ENCODE measurements around the gene ABCC4. TPM values are rescaled to one million over a fixed set of nuclear protein-coding genes. Genes with fewer than 3 reads are reported as not detected.
A peak's percentile ranks its signal among the peaks of the same experiment; 100 is the strongest.

Gene ABCC4
- total and polyA plus RNA-seq, 2 of the 13 experiments (the other 11 are each of a cell fraction or from before 2014, with no cell fraction given) = 4.2 to 11.3 TPM

DNA sequence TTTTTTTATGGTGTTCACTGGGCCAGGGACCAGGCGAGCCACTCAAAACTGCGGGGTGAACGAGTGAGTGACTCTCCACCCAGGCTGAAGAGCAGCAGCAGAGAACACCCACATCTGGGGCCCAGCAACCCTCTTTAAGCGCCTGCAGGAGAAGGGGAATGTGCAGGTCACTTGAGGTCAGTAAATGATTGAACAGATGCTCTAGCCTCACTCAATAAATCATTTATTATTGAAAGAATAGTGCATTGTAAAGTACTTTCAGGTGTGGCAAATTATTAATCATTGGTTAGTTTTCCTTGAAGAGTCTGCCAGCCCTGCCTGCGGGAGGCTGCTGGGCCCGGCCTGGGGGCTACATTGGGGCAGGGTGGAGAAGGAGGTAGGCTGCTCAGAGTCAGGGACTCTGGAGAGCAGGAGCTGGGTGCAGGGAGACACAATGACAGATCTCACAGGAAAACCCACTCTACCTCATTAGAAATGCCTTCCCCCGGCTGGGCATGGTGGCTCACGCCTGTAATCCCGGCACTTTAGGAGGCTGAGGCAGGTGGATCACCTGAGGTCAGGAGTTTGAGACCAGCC is 42.5 kb downstream of the ABCC4 start:
- Histone ChIP-seq H3K27ac (ENCODE audit: extremely low read length, insufficient read depth, low read length) (peak overlapping the region; percentile 52), H3K27me3 (ENCODE audit: control insufficient read depth in 1 of 2, insufficient read depth in 2 of 2, low read length in 2 of 2) (no peaks in the 10 kb centered on the region), H3K9ac (ENCODE audit: insufficient read depth, low read depth, low read length) (no peak overlapping the region), H3K4me3 (replicated peaks in 1 of 3; ENCODE audit: insufficient read depth in 1 of 3, low read depth in 2 of 3, low read length in 3 of 3) (no peak overlapping the region), H4K20me1 (ENCODE audit: insufficient read depth, low read length) (no peaks in the 10 kb centered on the region), H3K4me2 (ENCODE audit: low read depth, low read length) (peak overlapping the region; percentile 41), H2AFZ (ENCODE audit: low read length) (no peak overlapping the region), H3K4me1 (ENCODE audit: insufficient read depth, low read length) (peaks cover 74% of the 10 kb centered on the region), H3K79me2 (ENCODE audit: insufficient read depth, low read length) (no peaks in the 10 kb centered on the region), H3K36me3 (replicated peaks in 1 of 2; ENCODE audit: control insufficient read depth in 1 of 2, insufficient read depth in 2 of 2, low read length in 2 of 2) (no peaks in the 10 kb centered on the region; a peak in 1 of 5 replicates), H3K9me3 (ENCODE audit: low read length) (no peaks in the 10 kb centered on the region)
- intact Hi-C loops (cut with micrococcal nuclease; ENCODE audit: unreplicated experiment) (loop anchor here (5.0 kb wide), 1 partner anchor 39 kb away; no protein-coding TSS in a partner anchor), in situ Hi-C loops (cut with HindIII; ENCODE audit: extremely low pct_ligation_motif_present, low pct_unique_long_range_greater_than_20kb) (no loop called here)
- 20% methylated on average over 8 of the region's 9 CpGs for WGBS (ENCODE audit: low lambda C conversion rate)
- FAIRE-seq (peak; percentile 64), ATAC-seq (peak; percentile 97), DNase-seq (ENCODE audit: low spot score) (peak; percentile 81)
- POLR2A ChIA-PET = no interaction called here
- BruUV-seq (replicated peaks) = no TSS peak
- CTCF ChIA-PET (ENCODE audit: low intra/inter-chr PET ratio, low total read pairs) = no interaction called here
- TF ChIP-seq HOXA5 (CRISPR knock-in tag; IDR thresholded peaks at IDR 0.05) (no peak), ELF3 (CRISPR knock-in tag; IDR thresholded peaks at IDR 0.05) (no peak), NR2F6 (IDR thresholded peaks at IDR 0.05) (peak; percentile 87), NR2F6 (CRISPR knock-in tag; IDR thresholded peaks at IDR 0.05) (peak; percentile 75), MYPOP (CRISPR knock-in tag; IDR thresholded peaks at IDR 0.05) (no peak), MIXL1 (CRISPR knock-in tag; IDR thresholded peaks at IDR 0.05) (no peak), THAP8 (CRISPR knock-in tag; IDR thresholded peaks at IDR 0.05; ENCODE audit: borderline replicate concordance) (no peak), PRMT3 (CRISPR knock-in tag; IDR thresholded peaks at IDR 0.05; ENCODE audit: borderline replicate concordance, low read depth) (no peak), RXRB (CRISPR knock-in tag; IDR thresholded peaks at IDR 0.05; ENCODE audit: borderline replicate concordance) (peak; percentile 76), DR1 (CRISPR knock-in tag; IDR thresholded peaks at IDR 0.05) (no peak), HNF4A (CRISPR knock-in tag; IDR thresholded peaks at IDR 0.05) (no peak), NFE2L2 (IDR thresholded peaks at IDR 0.05; ENCODE audit: low read length) (no peak), ZNF652 (CRISPR knock-in tag; IDR thresholded peaks at IDR 0.05; ENCODE audit: borderline replicate concordance, low read depth) (no peak), PHF8 (CRISPR knock-in tag; IDR thresholded peaks at IDR 0.05) (no peak), MBD4 (IDR thresholded peaks at IDR 0.05; ENCODE audit: borderline replicate concordance, low read length) (no peak), ZNF143 (CRISPR knock-in tag; IDR thresholded peaks at IDR 0.05) (no peak), AFF4 (CRISPR knock-in tag; IDR thresholded peaks at IDR 0.05) (no peak)
- TF ChIP-seq, protein P1, sequence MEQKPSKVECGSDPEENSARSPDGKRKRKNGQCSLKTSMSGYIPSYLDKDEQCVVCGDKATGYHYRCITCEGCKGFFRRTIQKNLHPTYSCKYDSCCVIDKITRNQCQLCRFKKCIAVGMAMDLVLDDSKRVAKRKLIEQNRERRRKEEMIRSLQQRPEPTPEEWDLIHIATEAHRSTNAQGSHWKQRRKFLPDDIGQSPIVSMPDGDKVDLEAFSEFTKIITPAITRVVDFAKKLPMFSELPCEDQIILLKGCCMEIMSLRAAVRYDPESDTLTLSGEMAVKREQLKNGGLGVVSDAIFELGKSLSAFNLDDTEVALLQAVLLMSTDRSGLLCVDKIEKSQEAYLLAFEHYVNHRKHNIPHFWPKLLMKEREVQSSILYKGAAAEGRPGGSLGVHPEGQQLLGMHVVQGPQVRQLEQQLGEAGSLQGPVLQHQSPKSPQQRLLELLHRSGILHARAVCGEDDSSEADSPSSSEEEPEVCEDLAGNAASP (CRISPR knock-in tag; IDR thresholded peaks at IDR 0.05; ENCODE audit: borderline replicate concordance) = peak; percentile 93

Measured in HepG2 (cell line).